Measurements from ENCODE around the gene SUGCT.

SUGCT gene

GRCh38 chr7:40530292-40530691 is 395.5 kb downstream of the SUGCT start:
- TF ChIP-seq CTCF (IDR thresholded peaks at IDR 0.05), result no peak

- TF ChIP-seq CTCF (IDR thresholded peaks at IDR 0.05), result no peak
Measured at GRCh38 chr7:40531956-40532355, 397.2 kb downstream of the SUGCT start.

GRCh38 chr7:40535678-40536077 is 400.9 kb downstream of the SUGCT start:
- no peak for TF ChIP-seq CTCF (IDR thresholded peaks at IDR 0.05)

GRCh38 chr7:40536421-40536820 is 401.6 kb downstream of the SUGCT start:
- no peak for TF ChIP-seq CTCF (IDR thresholded peaks at IDR 0.05)

GRCh38 chr7:40538281-40538680 is 403.5 kb downstream of the SUGCT start:
- TF ChIP-seq CTCF (IDR thresholded peaks at IDR 0.05), result no peak

GRCh38 chr7:40541336-40541735 is 406.5 kb downstream of the SUGCT start:
- TF ChIP-seq CTCF (IDR thresholded peaks at IDR 0.05), result no peak

GRCh38 chr7:40542982-40543741 is 408.4 kb downstream of the SUGCT start:
- TF ChIP-seq CTCF (IDR thresholded peaks at IDR 0.05), result no peak
